HG03135 (cell line): ENCODE measurements around the gene GPR143.
"Not testable (repeated sequence)": the region's sequence is repeated elsewhere in the genome, so short reads cannot be mapped to it uniquely, and the experiment has no call there.

Experiments
- ATAC-seq: cut with Tn5 transposase; IDR thresholded peaks from one replicate; pipeline ENCODE4 v1.9.1; 2021; ENCODE audit warnings: mild to moderate bottlenecking, moderate library complexity; ENCODE audit not compliant: unreplicated experiment

Gene GPR143

GRCh38 chrX:9770319-9770718 is 4.7 kb upstream of the GPR143 start:
- no peak for ATAC-seq

GRCh38 chrX:9768321-9768839 is 2.7 kb upstream of the GPR143 start:
- not testable (repeated sequence) for ATAC-seq

- ATAC-seq = no peak
Observed at GRCh38 chrX:9767375-9767774, 1.7 kb upstream of the GPR143 start.

GRCh38 chrX:9765072-9765736 is 443 bp downstream of the GPR143 start:
- ATAC-seq = no peak

GRCh38 chrX:9759337-9759736 is 6.3 kb downstream of the GPR143 start:
- no peak for ATAC-seq

GRCh38 chrX:9758021-9758638 is 7.5 kb downstream of the GPR143 start:
- ATAC-seq = no peak

- ATAC-seq = no peak
Observed at GRCh38 chrX:9757366-9757765, 8.3 kb downstream of the GPR143 start.

- no peak for ATAC-seq
Observed at GRCh38 chrX:9749146-9749692, 16.4 kb downstream of the GPR143 start.

GRCh38 chrX:9747644-9748043 is 18.0 kb downstream of the GPR143 start:
- ATAC-seq = no peak

- ATAC-seq = no peak
Observed at GRCh38 chrX:9746148-9746888, 19.3 kb downstream of the GPR143 start.

GRCh38 chrX:9745417-9746115 is 20.1 kb downstream of the GPR143 start:
- ATAC-seq = no peak

- no peak for ATAC-seq
Observed at GRCh38 chrX:9739130-9739529, 26.5 kb downstream of the GPR143 start.

- ATAC-seq = no peak
Observed at GRCh38 chrX:9738151-9738550, 27.5 kb downstream of the GPR143 start.

GRCh38 chrX:9737363-9737762 is 28.3 kb downstream of the GPR143 start:
- ATAC-seq = no peak

GRCh38 chrX:9730752-9731151 is 34.9 kb downstream of the GPR143 start:
- ATAC-seq = no peak

GRCh38 chrX:9730078-9730477 is 35.6 kb downstream of the GPR143 start:
- no peak for ATAC-seq

- no peak for ATAC-seq
Observed at GRCh38 chrX:9729171-9729885, 36.3 kb downstream of the GPR143 start.

- no peak for ATAC-seq
Observed at GRCh38 chrX:9728261-9728660, 37.4 kb downstream of the GPR143 start.

GRCh38 chrX:9724711-9725110 is 40.9 kb downstream of the GPR143 start:
- no peak for ATAC-seq

- ATAC-seq = no peak
Observed at GRCh38 chrX:9717376-9717775, 48.3 kb downstream of the GPR143 start.
